Measurements from ENCODE around the gene ARHGEF40. TPM values are rescaled to one million over a fixed set of nuclear protein-coding genes. Genes with fewer than 3 reads are reported as not detected.

The ARHGEF40 gene
- polyA plus RNA-seq, 1 donor (not counting 4 experiments of a cell fraction or from before 2014, with no cell fraction given), result 8.7 TPM

DNA sequence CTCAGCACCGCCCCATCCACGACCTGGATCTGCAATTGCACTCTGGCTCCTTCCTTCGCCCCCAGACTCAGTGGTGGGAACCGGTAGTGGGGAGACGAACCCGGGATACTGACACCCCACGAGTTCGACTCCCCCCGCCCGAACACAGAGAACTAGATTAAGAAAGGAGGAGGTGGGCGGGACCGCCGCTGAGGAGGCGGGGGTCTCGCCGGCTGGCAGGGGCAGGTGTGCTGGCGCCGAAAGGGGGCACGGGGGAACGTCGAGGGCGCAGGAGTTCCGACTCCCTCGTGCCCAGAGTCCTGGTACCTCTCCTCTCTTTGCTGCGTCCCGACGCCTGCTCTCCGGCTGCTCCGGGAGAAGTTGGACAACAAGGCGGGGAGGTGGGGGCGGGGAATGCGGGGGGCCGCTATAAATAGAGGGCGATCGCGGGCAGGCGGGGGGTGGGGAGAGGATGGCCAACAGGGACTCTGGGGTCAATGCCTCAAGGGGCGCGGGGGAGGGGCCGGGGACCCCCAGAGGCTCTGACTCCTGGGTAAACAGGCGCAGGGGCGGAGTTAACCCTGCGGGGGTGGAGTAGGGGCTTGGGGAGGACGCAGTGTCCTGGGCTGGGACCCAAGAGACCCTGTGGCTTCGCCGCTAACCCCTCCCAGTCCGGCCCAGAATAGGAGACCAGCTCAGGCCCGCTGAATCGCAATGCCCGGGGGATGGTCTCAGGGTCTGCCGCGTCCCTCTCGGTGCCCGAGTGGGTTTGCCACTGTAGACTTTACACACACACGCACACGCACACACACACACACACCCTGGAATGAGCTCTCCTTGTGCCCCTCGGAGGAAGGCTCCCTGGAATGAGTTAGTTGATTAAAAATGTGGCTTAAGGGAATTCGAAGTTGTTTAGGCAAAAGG, 44.5 kb upstream of the ARHGEF40 start:
- Histone ChIP-seq H4K20me1 (ENCODE audit: control insufficient read depth, extremely low read depth, insufficient read depth, low read length) (no peaks in the 10 kb centered on the region), H3K27ac (ENCODE audit: control insufficient read depth, insufficient read depth, low read length) (no peak overlapping the region), H3K9ac (ENCODE audit: control insufficient read depth, extremely low read depth, insufficient read depth, low read length) (no peak overlapping the region), H3K9me3 (ENCODE audit: control insufficient read depth, low read depth, low read length) (no peaks in the 10 kb centered on the region), H3K4me3 (ENCODE audit: control insufficient read depth in 2 of 3, extremely low read depth in 1 of 3, insufficient read depth in 2 of 3, low read depth in 1 of 3, low read length in 3 of 3) (peak overlapping the region; percentile 32 to 47 (median 34)), H3K79me2 (ENCODE audit: control insufficient read depth, insufficient read depth, low read length) (no peaks in the 10 kb centered on the region), H3K27me3 (ENCODE audit: control insufficient read depth, extremely low read depth, insufficient read depth, low read length) (peaks cover 20% of the 10 kb centered on the region), H3K4me2 (ENCODE audit: control insufficient read depth, extremely low read depth, insufficient read depth, low read depth, low read length) (peak overlapping the region; percentile 73), H2AFZ (ENCODE audit: control insufficient read depth, low read length) (peak overlapping the region; percentile 39), H3K4me1 (ENCODE audit: control insufficient read depth, extremely low read depth, insufficient read depth, low read length) (peaks cover 6% of the 10 kb centered on the region), H3K9me1 (ENCODE audit: control insufficient read depth, extremely low read depth, insufficient read depth, low read length) (no peaks in the 10 kb centered on the region), H3K36me3 (ENCODE audit: control insufficient read depth in 2 of 2, extremely low read depth in 1 of 2, insufficient read depth in 2 of 2, low read length in 2 of 2) (no peaks in the 10 kb centered on the region)
- DNase-seq (ENCODE audit: low read depth, low spot score) (no peak), FAIRE-seq (no peak)
- TF ChIP-seq CTCF (optimal IDR thresholded peaks at IDR 0.05 in 1 of 3, IDR thresholded peaks at IDR 0.05 in 1 of 3, conservative IDR thresholded peaks at IDR 0.05 in 1 of 3; ENCODE audit: extremely low read depth in 1 of 3, insufficient read depth in 2 of 3, low read length in 3 of 3), result no peak
- TF ChIP-seq EZH2 (IDR thresholded peaks at IDR 0.05; ENCODE audit: low read length), result no peak
- dilution Hi-C loops (cut with MboI; ENCODE audit: extremely low pct_ligation_motif_present, low sequenced_read_pairs), result no loop called here

DNA sequence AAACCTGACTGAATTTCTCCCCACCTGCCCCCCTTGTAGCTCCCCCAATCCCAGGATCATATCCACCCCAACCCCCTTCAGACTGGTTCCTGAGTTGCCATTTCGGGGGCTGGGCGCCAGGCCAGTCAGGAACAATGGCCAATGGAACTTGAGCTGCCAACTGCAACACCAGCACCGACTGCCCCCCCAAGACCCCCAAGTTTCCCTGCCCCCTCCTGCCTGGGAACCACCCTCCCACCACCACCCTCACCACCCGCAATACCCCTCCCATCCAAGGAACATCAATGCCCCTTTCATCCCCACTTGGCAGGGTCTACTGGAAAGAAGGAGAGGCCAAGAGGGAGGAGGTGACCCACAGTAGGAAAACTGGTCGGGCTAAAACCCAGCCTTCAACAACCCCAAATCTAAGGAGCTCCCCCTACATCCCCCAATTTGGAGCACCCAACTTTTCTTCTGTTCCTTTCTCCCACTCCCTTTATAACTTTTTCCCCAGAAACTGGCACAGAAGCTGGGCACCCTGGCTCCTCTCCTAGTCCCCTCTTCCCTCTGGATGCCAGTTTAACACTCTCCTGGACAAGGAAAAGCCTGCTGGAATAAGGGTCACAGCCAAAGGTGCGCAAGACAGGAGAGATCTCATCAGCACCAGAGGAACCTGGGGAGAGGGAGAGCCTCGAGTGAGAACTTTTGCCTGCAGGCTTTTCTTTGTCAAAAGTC, 43.7 kb upstream of the ARHGEF40 start:
- Histone ChIP-seq H3K4me1 (ENCODE audit: control insufficient read depth, extremely low read depth, insufficient read depth, low read length) (peaks cover 6% of the 10 kb centered on the region), H3K9me1 (ENCODE audit: control insufficient read depth, extremely low read depth, insufficient read depth, low read length) (no peaks in the 10 kb centered on the region), H3K79me2 (ENCODE audit: control insufficient read depth, insufficient read depth, low read length) (no peaks in the 10 kb centered on the region), H3K27ac (ENCODE audit: control insufficient read depth, insufficient read depth, low read length) (no peak overlapping the region), H3K4me3 (ENCODE audit: control insufficient read depth in 2 of 3, extremely low read depth in 1 of 3, insufficient read depth in 2 of 3, low read depth in 1 of 3, low read length in 3 of 3) (no peak overlapping the region), H2AFZ (ENCODE audit: control insufficient read depth, low read length) (no peak overlapping the region), H3K4me2 (ENCODE audit: control insufficient read depth, extremely low read depth, insufficient read depth, low read depth, low read length) (no peak overlapping the region), H3K36me3 (ENCODE audit: control insufficient read depth in 2 of 2, extremely low read depth in 1 of 2, insufficient read depth in 2 of 2, low read length in 2 of 2) (no peaks in the 10 kb centered on the region), H4K20me1 (ENCODE audit: control insufficient read depth, extremely low read depth, insufficient read depth, low read length) (no peaks in the 10 kb centered on the region), H3K9ac (ENCODE audit: control insufficient read depth, extremely low read depth, insufficient read depth, low read length) (no peak overlapping the region), H3K27me3 (ENCODE audit: control insufficient read depth, extremely low read depth, insufficient read depth, low read length) (peaks cover 20% of the 10 kb centered on the region), H3K9me3 (ENCODE audit: control insufficient read depth, low read depth, low read length) (no peaks in the 10 kb centered on the region)
- FAIRE-seq, result no peak
- no peak for DNase-seq (ENCODE audit: low read depth, low spot score)
- dilution Hi-C loops (cut with MboI; ENCODE audit: extremely low pct_ligation_motif_present, low sequenced_read_pairs), result no loop called here
- TF ChIP-seq EZH2 (IDR thresholded peaks at IDR 0.05; ENCODE audit: low read length) (no peak), CTCF (optimal IDR thresholded peaks at IDR 0.05 in 1 of 3, IDR thresholded peaks at IDR 0.05 in 1 of 3, conservative IDR thresholded peaks at IDR 0.05 in 1 of 3; ENCODE audit: extremely low read depth in 1 of 3, insufficient read depth in 2 of 3, low read length in 3 of 3) (no peak)
